ENCODE data around the gene MYEOV. TPM values are rescaled to one million over a fixed set of nuclear protein-coding genes. Genes with fewer than 3 reads are reported as not detected.

Gene MYEOV
- total and polyA plus RNA-seq, 11 donors = 0.08 to 0.88 (median 0.23) TPM; not detected in 7

GRCh38 chr11:69277074-69277809, 16.7 kb upstream of the MYEOV start:
- no peak for DNase-seq
- peaks cover 0 to 25% (median 10%) of the 10 kb centered on the region in 12 donors for H3K4me1 ChIP-seq
- ATAC-seq = peak; percentile 27 to 59 (median 44)
- H3K27me3 ChIP-seq = no peaks in the 10 kb centered on the region
- no peak for TF ChIP-seq POLR2A (IDR thresholded peaks at IDR 0.05)
- TF ChIP-seq, protein P1, sequence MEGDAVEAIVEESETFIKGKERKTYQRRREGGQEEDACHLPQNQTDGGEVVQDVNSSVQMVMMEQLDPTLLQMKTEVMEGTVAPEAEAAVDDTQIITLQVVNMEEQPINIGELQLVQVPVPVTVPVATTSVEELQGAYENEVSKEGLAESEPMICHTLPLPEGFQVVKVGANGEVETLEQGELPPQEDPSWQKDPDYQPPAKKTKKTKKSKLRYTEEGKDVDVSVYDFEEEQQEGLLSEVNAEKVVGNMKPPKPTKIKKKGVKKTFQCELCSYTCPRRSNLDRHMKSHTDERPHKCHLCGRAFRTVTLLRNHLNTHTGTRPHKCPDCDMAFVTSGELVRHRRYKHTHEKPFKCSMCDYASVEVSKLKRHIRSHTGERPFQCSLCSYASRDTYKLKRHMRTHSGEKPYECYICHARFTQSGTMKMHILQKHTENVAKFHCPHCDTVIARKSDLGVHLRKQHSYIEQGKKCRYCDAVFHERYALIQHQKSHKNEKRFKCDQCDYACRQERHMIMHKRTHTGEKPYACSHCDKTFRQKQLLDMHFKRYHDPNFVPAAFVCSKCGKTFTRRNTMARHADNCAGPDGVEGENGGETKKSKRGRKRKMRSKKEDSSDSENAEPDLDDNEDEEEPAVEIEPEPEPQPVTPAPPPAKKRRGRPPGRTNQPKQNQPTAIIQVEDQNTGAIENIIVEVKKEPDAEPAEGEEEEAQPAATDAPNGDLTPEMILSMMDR (IDR thresholded peaks at IDR 0.05) = no peak
- peaks cover 0 to 4% (median 0%) of the 10 kb centered on the region in 12 donors for H3K9me3 ChIP-seq
- H3K4me3 ChIP-seq = no peak overlapping the region
- 38 to 51% (median 47%) methylated on average over 10 to 12 of the region's 12 CpGs for WGBS, 4 donors
- H3K27ac ChIP-seq = peak overlapping the region in 3 of 12 donors; percentile 1 to 14 (median 13)
- no peaks in the 10 kb centered on the region for H3K36me3 ChIP-seq
- intact Hi-C loops (cut with DNase I) = no loop called here

GRCh38 chr11:69278091-69278867, 15.7 kb upstream of the MYEOV start:
- intact Hi-C loops (cut with DNase I) = no loop called here

DNA sequence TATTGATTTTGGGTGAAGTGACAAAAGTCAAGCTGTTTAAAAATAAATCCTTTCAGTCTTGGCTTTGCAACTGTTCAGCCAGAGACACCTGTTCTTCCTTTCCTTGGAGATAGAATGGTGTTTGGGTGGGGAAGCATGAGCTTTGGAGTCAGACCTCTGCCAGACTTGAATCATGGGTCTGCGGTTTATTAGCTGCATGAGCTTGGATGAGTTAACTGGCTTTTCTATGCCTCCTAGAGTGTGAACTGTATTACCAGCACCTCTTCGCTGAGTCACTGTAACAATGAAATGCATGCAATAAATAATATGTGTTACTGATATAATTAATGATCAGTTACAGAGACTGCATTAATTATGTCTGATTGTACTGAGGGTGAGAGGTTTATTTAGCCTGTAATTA, 13.5 kb upstream of the MYEOV start:
- peak in 1 of 4 donors; percentile 45 for ATAC-seq
- peaks cover 0 to 25% (median 10%) of the 10 kb centered on the region in 12 donors for H3K4me1 ChIP-seq
- WGBS, 4 donors = 91 to 98% (median 94%) methylated on average over 2 of the region's 2 CpGs
- H3K4me3 ChIP-seq = no peak overlapping the region
- intact Hi-C loops (cut with DNase I) = loop anchor here in 1 of 10 donors (10.0 kb wide), 1 partner anchor 156 kb away; no protein-coding TSS in a partner anchor
- no peaks in the 10 kb centered on the region for H3K27me3 ChIP-seq
- TF ChIP-seq POLR2A (IDR thresholded peaks at IDR 0.05) = no peak
- no peak for DNase-seq
- no peak overlapping the region for H3K27ac ChIP-seq
- no peaks in the 10 kb centered on the region for H3K36me3 ChIP-seq
- peaks cover 0 to 6% (median 0%) of the 10 kb centered on the region in 12 donors for H3K9me3 ChIP-seq

More at GRCh38 chr11:69278091-69278867, 15.7 kb upstream of the MYEOV start:
- Histone ChIP-seq H3K4me3 (no peak overlapping the region), H3K27me3 (no peaks in the 10 kb centered on the region), H3K36me3 (no peaks in the 10 kb centered on the region), H3K9me3 (peaks cover 0 to 6% (median 0%) of the 10 kb centered on the region in 12 donors), H3K4me1 (peaks cover 0 to 25% (median 10%) of the 10 kb centered on the region in 12 donors), H3K27ac (no peak overlapping the region)
- 76 to 93% (median 81%) methylated on average over 8 to 12 of the region's 12 CpGs for WGBS, 4 donors
- ATAC-seq = peak in 1 of 4 donors; percentile 7
- TF ChIP-seq, protein P1 (IDR thresholded peaks at IDR 0.05) = no peak
- TF ChIP-seq POLR2A (IDR thresholded peaks at IDR 0.05) = no peak
- DNase-seq = peak in 1 of 5 donors; percentile 26

- 64 to 72% (median 69%) methylated on average over 5 to 6 of the region's 6 CpGs for WGBS, 4 donors
- TF ChIP-seq, protein P1 (IDR thresholded peaks at IDR 0.05) = no peak
- TF ChIP-seq POLR2A (IDR thresholded peaks at IDR 0.05) = no peak
- H3K36me3 ChIP-seq = no peaks in the 10 kb centered on the region
- no peak overlapping the region for H3K4me3 ChIP-seq
- peak in 1 of 5 donors; percentile 54 for DNase-seq
- H3K4me1 ChIP-seq = peaks cover 0 to 25% (median 10%) of the 10 kb centered on the region in 12 donors
- peaks cover 0 to 6% (median 0%) of the 10 kb centered on the region in 12 donors for H3K9me3 ChIP-seq
- H3K27me3 ChIP-seq = no peaks in the 10 kb centered on the region
- H3K27ac ChIP-seq = no peak overlapping the region
- peak; percentile 24 to 85 (median 71) for ATAC-seq
- intact Hi-C loops (cut with DNase I) = loop anchor here in 1 of 10 donors (10.0 kb wide), 1 partner anchor 156 kb away; no protein-coding TSS in a partner anchor
Measured at GRCh38 chr11:69280994-69281393, 13.0 kb upstream of the MYEOV start.

All from heart left ventricle (tissue), 16 donors.